IPS-18c (cell line): Measurements from ENCODE around the gene CSRNP3.

Experiments
- H3K4me3 ChIP-seq: 2 replicates; pipeline ENCODE4 v1.7.0; 2013; ENCODE audit warnings: low read depth, mild to moderate bottlenecking, low read length, moderate library complexity; ENCODE audit not compliant: insufficient read depth
- H3K9me3 ChIP-seq: one replicate; pipeline ENCODE4 v1.6.1; 2013; ENCODE audit warnings: mild to moderate bottlenecking, low read length, moderate library complexity; ENCODE audit not compliant: control insufficient read depth, insufficient read depth

Gene CSRNP3

DNA sequence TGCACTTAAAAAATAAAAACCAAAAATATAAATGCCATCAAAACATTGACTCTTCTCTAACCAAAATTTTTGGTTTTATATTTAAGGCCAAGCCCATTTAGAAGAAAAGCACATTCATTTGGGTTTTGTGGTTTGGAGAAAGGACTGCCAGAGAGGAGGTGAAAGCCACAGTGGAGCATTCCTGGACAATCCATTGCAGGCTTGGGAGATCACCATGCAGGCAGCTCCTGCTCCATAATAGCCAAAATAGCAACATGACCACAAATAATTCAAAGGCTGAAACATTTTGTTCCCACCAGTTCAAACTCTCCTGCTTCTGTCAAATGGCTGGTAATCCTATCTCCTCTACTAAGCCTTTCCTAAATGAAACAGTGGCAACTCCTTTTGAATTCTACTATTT lies 251.0 kb downstream of the CSRNP3 start:
- no peaks in the 10 kb centered on the region for H3K9me3 ChIP-seq

GRCh38 chr2:165725421-165725820 lies 255.9 kb downstream of the CSRNP3 start:
- H3K4me3 ChIP-seq: no peak overlapping the region
- no peaks in the 10 kb centered on the region for H3K9me3 ChIP-seq

More for the DNA sequence above, 251.0 kb downstream of the CSRNP3 start:
- H3K4me3 ChIP-seq: no peak overlapping the region
